ENCODE results near the gene UBE2E3. TPM values are rescaled to one million over a fixed set of nuclear protein-coding genes. Genes with fewer than 3 reads are reported as not detected.
A peak's percentile ranks its signal among the peaks of the same experiment; 100 is the strongest.
"Not testable (repeated sequence)": the region's sequence is repeated elsewhere in the genome, so short reads cannot be mapped to it uniquely, and the experiment has no call there.

Gene UBE2E3
- total RNA-seq (100 to 1,000 TPM in 1 of 4 donors, 10 to 100 TPM in 3; 68.3 to 125 (median 89.0) TPM), polyA plus RNA-seq (100 to 1,000 TPM in 1 of 3 donors, 10 to 100 TPM in 2; 61.9 to 115 (median 69.8) TPM)
- long read RNA-seq, donor 1, transcript UBE2E3-202 (6 exons, 1,570 nt) = major isoform, 50 of 75 reads
- long read RNA-seq, donor 1, partial matches to known transcripts = 12 of 75 reads
- long read RNA-seq, donor 1, other reads (novel, unspliced or antisense) = 10 of 75 reads
- long read RNA-seq, donor 2, transcript UBE2E3-202 (6 exons, 1,570 nt) = major isoform, 106 of 145 reads
- long read RNA-seq, donor 2, partial matches to known transcripts = 20 of 145 reads
- long read RNA-seq, donor 2, other reads (novel, unspliced or antisense) = 13 of 145 reads

DNA sequence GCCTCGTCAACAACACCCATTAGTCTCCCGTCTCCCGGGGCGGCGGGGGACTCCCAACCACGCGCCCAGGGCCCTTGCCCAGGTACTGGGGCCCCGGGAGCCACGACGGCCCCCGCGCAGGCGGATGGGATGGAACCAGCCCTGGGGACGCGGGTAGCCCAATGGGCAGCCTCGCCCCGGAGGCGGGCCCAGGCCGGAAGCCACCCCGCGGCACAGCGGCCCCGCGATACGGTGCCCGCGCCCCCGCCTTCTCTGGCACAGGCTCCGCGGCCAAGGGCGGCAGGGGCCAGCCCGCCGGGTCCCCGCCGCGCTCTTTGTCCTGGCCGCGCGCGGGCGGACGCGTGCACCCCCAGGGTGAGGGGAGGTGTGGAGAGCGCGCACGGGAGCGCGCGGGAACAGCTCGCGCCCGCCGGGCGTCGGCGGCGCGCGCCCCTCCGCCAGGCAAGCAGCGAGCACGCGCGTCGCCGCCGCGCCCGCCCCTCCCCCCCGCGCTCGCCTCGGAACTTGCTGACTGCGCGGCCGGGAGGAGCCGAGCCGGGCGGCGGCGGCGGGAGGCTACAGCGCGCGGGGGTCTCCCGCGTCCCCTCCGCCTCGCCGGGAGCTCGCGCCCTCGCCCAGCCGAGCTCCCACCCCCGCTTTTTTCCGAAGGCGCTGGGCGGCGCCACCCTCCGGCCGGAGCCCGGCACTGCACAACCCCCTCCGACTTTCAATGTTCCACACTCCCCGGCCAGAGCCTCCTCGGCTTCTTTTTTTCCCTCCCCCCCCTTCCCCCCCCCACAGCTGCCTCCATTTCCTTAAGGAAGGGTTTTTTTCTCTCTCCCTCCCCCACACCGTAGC is at the start of gene UBE2E3:
Gene UBE2E3, plus strand, starts transcription at position 500 of the 837 bp plus-strand sequence. CDS start 1,438 bp downstream, outside the sequence.
- Histone ChIP-seq H3K36me3 (ENCODE audit: insufficient read depth in 1 of 2, low read depth in 1 of 2) (peaks cover 0 to 13% of the 10 kb centered on the region in 2 donors), H3K27me3 (ENCODE audit: insufficient read depth in 3 of 3, low read length in 2 of 3) (no peaks in the 10 kb centered on the region), H3K9me3 (no peaks in the 10 kb centered on the region), H3K4me3 (peak within 1 kb of the TSS; percentile 86), H3K4me1 (peaks cover 30% of the 10 kb centered on the region), H3K27ac (peak within 1 kb of the TSS; percentile 90)
- ATAC-seq (peak; percentile 84 to 93 (median 90)), DNase-seq (peak; percentile 85 to 91)
- 0 to 1% (median 0%) methylated on average over 39 to 101 of the region's 106 CpGs for WGBS, 3 donors
- TF ChIP-seq, protein P1, sequence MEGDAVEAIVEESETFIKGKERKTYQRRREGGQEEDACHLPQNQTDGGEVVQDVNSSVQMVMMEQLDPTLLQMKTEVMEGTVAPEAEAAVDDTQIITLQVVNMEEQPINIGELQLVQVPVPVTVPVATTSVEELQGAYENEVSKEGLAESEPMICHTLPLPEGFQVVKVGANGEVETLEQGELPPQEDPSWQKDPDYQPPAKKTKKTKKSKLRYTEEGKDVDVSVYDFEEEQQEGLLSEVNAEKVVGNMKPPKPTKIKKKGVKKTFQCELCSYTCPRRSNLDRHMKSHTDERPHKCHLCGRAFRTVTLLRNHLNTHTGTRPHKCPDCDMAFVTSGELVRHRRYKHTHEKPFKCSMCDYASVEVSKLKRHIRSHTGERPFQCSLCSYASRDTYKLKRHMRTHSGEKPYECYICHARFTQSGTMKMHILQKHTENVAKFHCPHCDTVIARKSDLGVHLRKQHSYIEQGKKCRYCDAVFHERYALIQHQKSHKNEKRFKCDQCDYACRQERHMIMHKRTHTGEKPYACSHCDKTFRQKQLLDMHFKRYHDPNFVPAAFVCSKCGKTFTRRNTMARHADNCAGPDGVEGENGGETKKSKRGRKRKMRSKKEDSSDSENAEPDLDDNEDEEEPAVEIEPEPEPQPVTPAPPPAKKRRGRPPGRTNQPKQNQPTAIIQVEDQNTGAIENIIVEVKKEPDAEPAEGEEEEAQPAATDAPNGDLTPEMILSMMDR (IDR thresholded peaks at IDR 0.05) = peak; percentile 57
- intact Hi-C loops (cut with DNase I) = loop anchor here (5.0 to 10.0 kb wide), 3 partner anchors 218 to 856 kb away; no protein-coding TSS in a partner anchor

DNA sequence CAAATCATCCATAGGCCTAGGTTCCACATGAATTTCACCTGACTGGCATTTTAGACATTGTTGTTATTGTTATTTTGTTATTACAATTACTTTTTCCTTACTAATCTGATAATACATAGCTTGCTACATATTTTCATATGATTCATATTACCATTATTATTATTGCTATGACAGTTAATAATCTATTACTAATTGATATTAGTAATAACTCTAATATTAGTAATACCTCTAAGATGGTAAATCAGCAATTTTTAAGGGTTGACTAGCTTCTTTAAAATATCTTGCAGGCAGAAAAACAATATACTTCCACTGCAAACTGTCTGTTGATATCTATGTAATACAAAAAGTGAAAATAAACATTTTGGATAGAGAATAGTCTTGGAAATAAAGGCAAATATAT is 48.6 kb upstream of the UBE2E3 start:
- Histone ChIP-seq H3K27me3 (ENCODE audit: insufficient read depth in 3 of 3, low read length in 2 of 3) (no peaks in the 10 kb centered on the region), H3K4me3 (no peak overlapping the region), H3K27ac (no peak overlapping the region), H3K36me3 (ENCODE audit: insufficient read depth in 1 of 2, low read depth in 1 of 2) (no peaks in the 10 kb centered on the region), H3K9me3 (no peaks in the 10 kb centered on the region), H3K4me1 (no peaks in the 10 kb centered on the region)
- DNase-seq (no peak), ATAC-seq (no peak)
- intact Hi-C loops (cut with DNase I) = no loop called here
- TF ChIP-seq, protein P1 (IDR thresholded peaks at IDR 0.05) = no peak

DNA sequence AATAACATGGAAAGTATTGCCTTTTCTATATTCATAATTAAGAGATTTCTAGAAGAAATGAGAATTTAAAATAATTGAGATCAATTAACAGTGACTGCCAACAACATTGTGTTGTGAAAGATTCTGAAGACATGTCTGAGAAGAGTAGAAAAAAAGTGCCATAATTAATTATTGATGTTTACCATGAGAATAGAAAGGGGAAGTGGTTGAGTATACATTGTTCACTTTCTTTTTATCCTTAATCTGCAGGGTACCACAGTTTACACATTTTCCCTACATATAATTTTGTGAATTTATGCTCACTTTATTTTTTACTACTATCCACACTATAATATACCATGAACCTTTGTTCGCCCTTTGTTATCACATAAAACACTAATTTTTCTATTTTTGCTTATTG is 47.1 kb upstream of the UBE2E3 start:
- intact Hi-C loops (cut with DNase I) = no loop called here
- TF ChIP-seq, protein P1 (IDR thresholded peaks at IDR 0.05) = no peak
- H3K36me3 ChIP-seq (ENCODE audit: insufficient read depth in 1 of 2, low read depth in 1 of 2) = no peaks in the 10 kb centered on the region

DNA sequence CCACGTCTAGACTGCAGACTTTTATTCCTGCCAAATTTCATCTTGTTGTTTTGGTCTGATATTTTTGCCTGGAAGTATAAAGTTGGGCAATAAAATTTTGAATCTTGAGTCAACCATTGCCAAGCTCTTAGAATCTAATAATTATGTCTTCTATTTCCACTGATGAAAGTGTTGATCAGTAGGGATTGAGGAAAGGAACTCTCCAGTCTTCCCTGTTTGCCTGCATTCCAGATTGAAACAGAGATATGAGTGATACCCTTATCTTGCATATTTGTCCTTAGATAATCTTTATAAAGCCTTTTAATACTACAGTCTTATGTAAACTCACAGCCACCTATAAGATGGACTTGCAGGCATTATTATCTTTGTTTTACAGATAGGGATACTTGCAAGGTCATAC is 45.5 kb upstream of the UBE2E3 start:
- ATAC-seq (no peak), DNase-seq (no peak)
- H3K9me3 ChIP-seq = no peaks in the 10 kb centered on the region
- intact Hi-C loops (cut with DNase I) = no loop called here
- 22 to 59% (median 40%) methylated on average over 1 of the region's 1 CpG for WGBS, 3 donors
- H3K27me3 ChIP-seq (ENCODE audit: insufficient read depth in 3 of 3, low read length in 2 of 3) = no peaks in the 10 kb centered on the region
- H3K36me3 ChIP-seq (ENCODE audit: insufficient read depth in 1 of 2, low read depth in 1 of 2) = no peaks in the 10 kb centered on the region
- no peak overlapping the region for H3K4me3 ChIP-seq
- H3K4me1 ChIP-seq = no peaks in the 10 kb centered on the region
- TF ChIP-seq, protein P1 (IDR thresholded peaks at IDR 0.05) = no peak
- no peak overlapping the region for H3K27ac ChIP-seq

More for the DNA sequence above, 47.1 kb upstream of the UBE2E3 start:
- no peaks in the 10 kb centered on the region for H3K9me3 ChIP-seq
- no peaks in the 10 kb centered on the region for H3K27me3 ChIP-seq (ENCODE audit: insufficient read depth in 3 of 3, low read length in 2 of 3)
- H3K4me1 ChIP-seq = no peaks in the 10 kb centered on the region
- 94 to 98% (median 94%) methylated on average over 1 of the region's 1 CpG for WGBS, 3 donors
- no peak for DNase-seq
- no peak overlapping the region for H3K27ac ChIP-seq
- no peak overlapping the region for H3K4me3 ChIP-seq
- ATAC-seq = no peak

DNA sequence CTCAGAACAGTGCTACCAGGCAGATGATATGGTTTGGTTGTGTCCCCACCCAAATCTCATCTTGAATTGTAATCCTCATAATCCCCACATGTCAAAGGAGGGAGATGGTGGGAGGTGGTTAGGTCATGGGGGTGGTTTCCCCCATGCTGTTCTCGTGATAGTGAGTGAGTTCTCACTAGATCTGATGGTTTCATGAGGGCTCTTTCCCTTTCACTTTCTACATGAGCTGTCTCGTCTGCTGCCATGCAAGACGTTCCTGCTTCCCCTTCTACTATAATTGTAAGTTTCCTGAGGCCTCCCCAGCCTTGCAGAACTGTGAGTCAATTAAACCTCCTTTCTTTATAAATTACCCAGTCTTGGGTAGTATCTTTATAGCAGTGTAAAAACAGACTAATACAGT is 42.9 kb upstream of the UBE2E3 start:
- H3K27me3 ChIP-seq (ENCODE audit: insufficient read depth in 3 of 3, low read length in 2 of 3); H3K27ac ChIP-seq; H3K9me3 ChIP-seq; H3K36me3 ChIP-seq (ENCODE audit: insufficient read depth in 1 of 2, low read depth in 1 of 2); ATAC-seq; H3K4me3 ChIP-seq; H3K4me1 ChIP-seq; DNase-seq; intact Hi-C loops (cut with DNase I): not testable (repeated sequence)
- 65 to 77% (median 73%) methylated on average over 3 of the region's 3 CpGs for WGBS, 3 donors
